ENCODE data around the gene PAX6.

GRCh38 chr11:31818425-31818755 lies 7.3 kb upstream of the PAX6 start:
- TF ChIP-seq CTCF (IDR thresholded peaks at IDR 0.05; ENCODE audit: insufficient read depth, low read length) (no peak), REST (IDR thresholded peaks at IDR 0.05; ENCODE audit: insufficient replicate concordance, low read depth) (no peak), POLR2AphosphoS5 (IDR thresholded peaks at IDR 0.05; ENCODE audit: low read depth) (no peak), SPI1 (IDR thresholded peaks at IDR 0.05; ENCODE audit: borderline replicate concordance, low read depth) (no peak)

Data from HL-60 (cell line).